HepG2 (cell line): ENCODE results near the gene ATP2B3. TPM values are rescaled to one million over a fixed set of nuclear protein-coding genes. Genes with fewer than 3 reads are reported as not detected.
A peak's percentile ranks its signal among the peaks of the same experiment; 100 is the strongest.

Source experiments
- ATAC-seq: fragments of 200-7000 bp; cut with Tn5 transposase; 3 replicates; pipeline ENCODE4 v1.9.1; 2020; ENCODE audit warnings: mild to moderate bottlenecking, moderate library complexity
- Bru-seq: library from RNA; stranded (reverse); fragments of 400-500 nt; gene quantifications from one replicate; lab custom pipeline; 2021; lab: Mats Ljungman, UMichigan
- BruChase-seq, 2 experiments: library from RNA; stranded (reverse); fragments of 400-500 nt; gene quantifications; one replicate each; lab custom pipeline; 2021; lab: Mats Ljungman, UMichigan
- BruUV-seq: library from RNA; stranded (reverse); fragments of 400-500 nt; replicated peaks from 2 replicates; lab custom pipeline; 2021; lab: Mats Ljungman, UMichigan
- CTCF ChIA-PET: fragments of 300-600 bp; formaldehyde crosslinking; extraction: SDS; loops from one replicate; lab custom pipeline; 2021; ENCODE audit warnings: low total read pairs, inconsistent platforms, low intra/inter-chr PET ratio; lab: Yijun Ruan, JAX
- POLR2A ChIA-PET: fragments of 350-600 bp; sonication (Branson Sonifier 250); formaldehyde crosslinking; loops from one replicate; lab custom pipeline; 2020; ENCODE audit warnings: antibody characterized with exemption, inconsistent platforms; lab: Yijun Ruan, JAX
- DNase-seq: peaks from one replicate; pipeline ENCODE4 v3.0.0-alpha.2; 2015; ENCODE audit warnings: low spot score
- FAIRE-seq: peaks from 3 replicates; lab custom pipeline; 2011; peaks lifted over from hg19 to GRCh38; lab: Jason Lieb, UNC
- H2AFZ ChIP-seq: one replicate; pipeline ENCODE4 v1.6.1; 2011; ENCODE audit warnings: low read length, inconsistent platforms
- H3K27ac ChIP-seq: fragments of 300-600 bp; 3 replicates; pipeline ENCODE4 v1.8.0; 2011; ENCODE audit warnings: mixed run types, mild to moderate bottlenecking, mixed read lengths, low read length, inconsistent platforms; ENCODE audit not compliant: insufficient read depth; ENCODE audit errors: extremely low read length
- H3K27me3 ChIP-seq, 2 experiments: fragments of 200-600 bp in 1 of 2; 2 replicates in 1 of 2; 3 replicates in 1 of 2; pipeline versions ENCODE4 v1.6.0 to v1.8.0; 2011; ENCODE audit warnings: low read length in 2 of 2, mild to moderate bottlenecking in 2 of 2, moderate library complexity in 2 of 2, inconsistent platforms in 1 of 2; ENCODE audit not compliant: insufficient read depth in 2 of 2, control insufficient read depth in 1 of 2
- H3K36me3 ChIP-seq, 2 experiments: fragments of 200-600 bp in 1 of 2; replicated peaks in 1 of 2; 2 replicates in 1 of 2; 3 replicates in 1 of 2; pipeline versions ENCODE4 v1.5.1 to v1.8.0; 2011; ENCODE audit warnings: low read length in 2 of 2, inconsistent platforms in 1 of 2; ENCODE audit not compliant: insufficient read depth in 2 of 2, control insufficient read depth in 1 of 2
- H3K4me1 ChIP-seq: 2 replicates; pipeline ENCODE4 v1.5.1; 2012; ENCODE audit warnings: low read length, inconsistent platforms; ENCODE audit not compliant: insufficient read depth
- H3K4me2 ChIP-seq: 2 replicates; pipeline ENCODE4 v1.6.0; 2011; ENCODE audit warnings: low read depth, low read length, inconsistent platforms
- H3K4me3 ChIP-seq, 3 experiments: fragments of 200-600 bp in 1 of 3; sonication (generic), shearing (Covaris generic) in 1 of 3; replicated peaks in 1 of 3; 2 replicates each; pipeline ENCODE4 v1.5.1; 2011 to 2016; ENCODE audit warnings: low read length in 3 of 3, inconsistent platforms in 2 of 3, low read depth in 2 of 3, mild to moderate bottlenecking in 2 of 3, control low read depth in 1 of 3, mixed read lengths in 1 of 3; ENCODE audit not compliant: insufficient read depth in 1 of 3
- H3K79me2 ChIP-seq: one replicate; pipeline ENCODE4 v1.6.1; 2011; ENCODE audit warnings: low read length, inconsistent platforms; ENCODE audit not compliant: insufficient read depth
- H3K9ac ChIP-seq: 2 replicates; pipeline ENCODE4 v1.6.0; 2011; ENCODE audit warnings: mild to moderate bottlenecking, low read depth, low read length, inconsistent platforms; ENCODE audit not compliant: insufficient read depth
- H3K9me3 ChIP-seq: 2 replicates; pipeline ENCODE4 v1.5.1; 2012; ENCODE audit warnings: mild to moderate bottlenecking, low read length
- H4K20me1 ChIP-seq: 2 replicates; pipeline ENCODE4 v1.6.0; 2011; ENCODE audit warnings: inconsistent platforms, mild to moderate bottlenecking, low read length, moderate library complexity; ENCODE audit not compliant: insufficient read depth
- ARNT2 ChIP-seq: sonication (generic); formaldehyde crosslinking; IDR thresholded peaks from 2 replicates; pipeline ENCODE4 v1.8.0; 2022; ENCODE audit warnings: mild to moderate bottlenecking, low read depth, missing genetic modification reagents, moderate library complexity
- HIVEP1 ChIP-seq: sonication (generic); formaldehyde crosslinking; IDR thresholded peaks from 2 replicates; pipeline ENCODE4 v1.4.0; 2020; ENCODE audit warnings: mild to moderate bottlenecking, missing genetic modification reagents
- ZHX2 ChIP-seq, 2 experiments: sonication (generic) in 1 of 2; formaldehyde crosslinking in 1 of 2; IDR thresholded peaks; 2 replicates each; pipeline versions ENCODE4 v1.6.1 to v1.9.0; 2014 to 2022; ENCODE audit warnings: antibody characterized with exemption in 1 of 2, borderline replicate concordance in 1 of 2, inconsistent platforms in 1 of 2, low read depth in 1 of 2, missing genetic modification reagents in 1 of 2
- ZNF143 ChIP-seq: sonication (generic); formaldehyde crosslinking; IDR thresholded peaks from 2 replicates; pipeline ENCODE4 v1.4.0; 2020; ENCODE audit warnings: missing genetic modification reagents
- ZNF383 ChIP-seq: sonication (generic); formaldehyde crosslinking; IDR thresholded peaks from 2 replicates; pipeline ENCODE4 v1.4.0; 2020; ENCODE audit warnings: missing genetic modification reagents, mild to moderate bottlenecking, borderline replicate concordance
- WGBS: methylation state at CpG from one replicate; pipeline ENCODE4 v1.1.6; 2017; ENCODE audit warnings: low lambda C conversion rate; 5-methylcytosine and 5-hydroxymethylcytosine counted together
- in situ Hi-C: cut with HindIII; loops from 2 replicates; pipeline ENCODE4 v1.10.0; 2017; ENCODE audit warnings: low pct_unique_long_range_greater_than_20kb; ENCODE audit not compliant: extremely low pct_ligation_motif_present
- intact Hi-C: fragments of 100-400 bp; cut with micrococcal nuclease; formaldehyde crosslinking; loops from one replicate; pipeline ENCODE4 v1.10.0; 2022; ENCODE audit not compliant: unreplicated experiment
- long read RNA-seq, 2 experiments: library from RNA in 1 of 2; library from polyadenylated mRNA in 1 of 2; stranded (forward) in 1 of 2; unstranded in 1 of 2; transcript quantifications; one replicate each; pipeline ENCODE4 v2.0.0, GENCODE V29; 2019 to 2022
- polyA minus RNA-seq, 3 experiments: library from RNA; depleted of rRNA, polyadenylated mRNA; stranded (reverse); fragments of >200 nt; gene quantifications; 2 replicates each; pipeline ENCODE4 v1.2.3, GENCODE V29; 2011; ENCODE audit warnings: low replicate concordance in 1 of 3
- polyA plus RNA-seq, 8 experiments: library from polyadenylated mRNA; depleted of rRNA in 3 of 8; stranded (reverse) in 7 of 8; unstranded in 1 of 8; fragments of >200 nt; fragmentation: Illumina TruSeq in 4 of 8; extraction: Trizol in 4 of 8; gene quantifications; 2 replicates each; pipeline versions ENCODE4 v1.2.1 to v1.2.3, GENCODE V29; 2011 to 2016; ENCODE audit warnings: low read depth in 4 of 8, missing spikeins in 1 of 8, mixed read lengths in 1 of 8; ENCODE audit not compliant: insufficient read depth in 1 of 8
- total RNA-seq, 5 experiments: library from RNA; depleted of rRNA; stranded (reverse); fragments of >200 nt; fragmentation: Illumina TruSeq; extraction: Trizol; gene quantifications; 2 replicates each; pipeline ENCODE4 v1.2.3, GENCODE V29; 2016; ENCODE audit warnings: low read depth in 1 of 5

ATP2B3 gene
- total RNA-seq (2016; rRNA removed; fragmentation: Illumina TruSeq; extraction: Trizol) (not detected in 2 replicates), polyA plus RNA-seq (2011; rRNA removed) (not detected in 2 replicates), polyA minus RNA-seq (2011; rRNA and poly(A)+ RNA removed; ENCODE audit: low replicate concordance) (not detected in 2 replicates), Bru-seq, nascent RNA (percentile 5 among the genes with signal in this experiment), BruChase-seq, experiment 1, labeled RNA remaining after a 6-hour chase (not detected), BruChase-seq, experiment 2, labeled RNA remaining after a 2-hour chase (percentile 2 among the genes with signal in this experiment)
- not detected in 2 replicates for total RNA-seq (2016; cell fraction: cytosol; rRNA removed; fragmentation: Illumina TruSeq; extraction: Trizol; ENCODE audit: low read depth)
- total RNA-seq (2016; cell fraction: insoluble cytoplasmic fraction; rRNA removed; fragmentation: Illumina TruSeq; extraction: Trizol) = not detected in 2 replicates
- not detected in 2 replicates for total RNA-seq (2016; cell fraction: membrane; rRNA removed; fragmentation: Illumina TruSeq; extraction: Trizol)
- not detected in 2 replicates for total RNA-seq (2016; cell fraction: nucleus; rRNA removed; fragmentation: Illumina TruSeq; extraction: Trizol)
- not detected in 2 replicates for polyA plus RNA-seq (2011; cell fraction: cytosol; rRNA removed)
- polyA plus RNA-seq (2011; cell fraction: nucleus; rRNA removed) = not detected in 2 replicates
- polyA plus RNA-seq (2012) = not detected in 2 replicates
- not detected in 2 replicates for polyA plus RNA-seq (2016; cell fraction: cytosol; fragmentation: Illumina TruSeq; extraction: Trizol; ENCODE audit: low read depth)
- polyA plus RNA-seq (2016; cell fraction: insoluble cytoplasmic fraction; fragmentation: Illumina TruSeq; extraction: Trizol; ENCODE audit: low read depth) = not detected in 2 replicates
- not detected in 2 replicates for polyA plus RNA-seq (2016; cell fraction: membrane; fragmentation: Illumina TruSeq; extraction: Trizol; ENCODE audit: low read depth)
- polyA plus RNA-seq (2016; cell fraction: nucleus; fragmentation: Illumina TruSeq; extraction: Trizol; ENCODE audit: insufficient read depth, low read depth) = not detected in 2 replicates
- not detected in 2 replicates for polyA minus RNA-seq (2011; cell fraction: cytosol; rRNA and poly(A)+ RNA removed)
- polyA minus RNA-seq (2011; cell fraction: nucleus; rRNA and poly(A)+ RNA removed) = not detected in 2 replicates
- long read RNA-seq, experiment 1 = 0 reads
- long read RNA-seq, experiment 2 = 0 reads

DNA sequence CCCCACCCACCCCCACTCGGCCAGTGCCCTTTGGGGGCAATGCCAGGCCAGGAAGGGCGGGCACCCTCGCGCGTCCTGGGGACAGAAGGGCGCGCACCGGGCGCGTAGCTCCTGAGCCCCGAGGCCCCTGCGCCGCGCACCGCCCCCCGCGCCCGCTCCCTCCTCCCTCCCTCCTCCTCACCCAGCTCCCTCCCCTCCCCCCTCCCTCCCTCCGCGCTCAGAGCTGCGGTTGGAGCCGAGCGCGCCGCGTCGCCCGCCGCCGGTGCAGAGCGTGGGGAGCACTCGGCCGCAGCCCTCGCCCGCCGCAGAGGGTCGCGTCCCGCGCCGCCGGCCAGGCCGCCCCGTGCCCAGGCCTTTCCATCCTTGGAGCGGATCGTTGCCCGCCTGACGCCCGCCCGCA is at the start of gene ATP2B3:
Gene ATP2B3, plus strand, starts transcription at position 220 of the 400 bp plus-strand sequence. CDS start 18,606 bp downstream, outside the sequence.
- in situ Hi-C loops = no loop called here
- TF ChIP-seq ARNT2 = no peak
- no peak for TF ChIP-seq ZNF383
- TF ChIP-seq HIVEP1 (CRISPR knock-in tag) = no peak
- no peak for TF ChIP-seq ZHX2 (IDR thresholded peaks at IDR 0.05; ENCODE audit: low read depth)
- TF ChIP-seq ZHX2 (CRISPR knock-in tag; IDR thresholded peaks at IDR 0.05; ENCODE audit: borderline replicate concordance) = no peak
- TF ChIP-seq ZNF143 (CRISPR knock-in tag) = no peak
- Histone ChIP-seq H2AFZ (no peak within 1 kb of the TSS), H3K4me1 (no peaks in the 10 kb centered on the region), H3K27me3 (peaks cover 0 to 10% of the 10 kb centered on the region in 2 experiments; a peak in 1 of 5 replicates), H3K4me2 (no peak within 1 kb of the TSS), H4K20me1 (no peaks in the 10 kb centered on the region), H3K27ac (no peak within 1 kb of the TSS), H3K4me3 (no peak within 1 kb of the TSS), H3K9ac (no peak within 1 kb of the TSS), H3K79me2 (no peaks in the 10 kb centered on the region), H3K9me3 (no peaks in the 10 kb centered on the region), H3K36me3 (no peaks in the 10 kb centered on the region)
- FAIRE-seq (no peak), ATAC-seq (no peak), DNase-seq (no peak)
- BruUV-seq = no TSS peak
- intact Hi-C loops = no loop called here
- POLR2A ChIA-PET = no interaction called here
- WGBS = 49% methylated on average over 15 of the region's 50 CpGs
- CTCF ChIA-PET = no interaction called here
